NCI-H1694 (cell line): ENCODE data around the gene TSFM.
"Not testable (repeated sequence)": the region's sequence is repeated elsewhere in the genome, so short reads cannot be mapped to it uniquely, and the experiment has no call there.

Experiments used
- DNase-seq: peaks from one replicate; lab custom pipeline; 2025; lab: John Stamatoyannopoulos, UW

Gene TSFM

GRCh38 chr12:57763881-57764661 is 18.5 kb upstream of the TSFM start:
- no peak for DNase-seq

- no peak for DNase-seq
These were observed 18.0 kb upstream of the TSFM start for GRCh38 chr12:57764662-57765002.

- no peak for DNase-seq
These were observed 17.4 kb upstream of the TSFM start for GRCh38 chr12:57765003-57765697.

GRCh38 chr12:57765698-57766463 is 16.7 kb upstream of the TSFM start:
- no peak for DNase-seq

- no peak for DNase-seq
These were observed 15.9 kb upstream of the TSFM start, which contains the start of gene CYP27B1 for GRCh38 chr12:57766464-57767304. CYP27B1 (minus strand) TSS chr12:57767078; CDS start chr12:57767041, 37 bp downstream.

GRCh38 chr12:57767305-57767698 is 15.3 kb upstream of the TSFM start:
- no peak for DNase-seq

- DNase-seq = no peak
These were observed 14.7 kb upstream of the TSFM start for GRCh38 chr12:57767876-57768275.

GRCh38 chr12:57769594-57769993 is 13.0 kb upstream of the TSFM start:
- DNase-seq = no peak

GRCh38 chr12:57770734-57771133 is 11.9 kb upstream of the TSFM start:
- no peak for DNase-seq

- peak; percentile 86 for DNase-seq
These were observed 11.2 kb upstream of the TSFM start for GRCh38 chr12:57771236-57771872.

- peak; percentile 94 for DNase-seq
These were observed 10.6 kb upstream of the TSFM start, which contains the start of gene METTL1 for GRCh38 chr12:57771873-57772428. METTL1 (minus strand) TSS chr12:57772105; CDS start chr12:57772083, 22 bp downstream.

GRCh38 chr12:57772429-57773322 is 9.9 kb upstream of the TSFM start, which contains the start of gene EEF1AKMT3:
EEF1AKMT3 (plus strand) TSS chr12:57772614; CDS start chr12:57772725, 111 bp downstream.
- no peak for DNase-seq

GRCh38 chr12:57774634-57775033 is 8.0 kb upstream of the TSFM start:
- DNase-seq = not testable (repeated sequence)

- DNase-seq = no peak
These were observed 7.5 kb upstream of the TSFM start for GRCh38 chr12:57775044-57775443.

GRCh38 chr12:57775563-57776246 is 6.9 kb upstream of the TSFM start:
- DNase-seq = no peak

- no peak for DNase-seq
These were observed 6.4 kb upstream of the TSFM start for GRCh38 chr12:57776247-57776587.

GRCh38 chr12:57777367-57777766 is 5.2 kb upstream of the TSFM start:
- no peak for DNase-seq

GRCh38 chr12:57777911-57778310 is 4.7 kb upstream of the TSFM start:
- DNase-seq = no peak

GRCh38 chr12:57779736-57780135 is 2.9 kb upstream of the TSFM start:
- no peak for DNase-seq
